CD14-positive monocyte (primary cell): Measurements from ENCODE around the gene SNTN. TPM values are rescaled to one million over a fixed set of nuclear protein-coding genes. Genes with fewer than 3 reads are reported as not detected.

Source experiments
- DNase-seq, 3 donors: peaks; one replicate each; pipeline ENCODE4 v3.0.0-alpha.2; 2011 to 2022
- H2AFZ ChIP-seq: 2 replicates; pipeline ENCODE4 v1.6.0; 2012; ENCODE audit warnings: mild to moderate bottlenecking, low read depth, low read length, inconsistent platforms; ENCODE audit not compliant: insufficient read depth, poor library complexity, severe bottlenecking
- H3K27ac ChIP-seq, 2 donors: 1 replicate in 1 of 2; 2 replicates in 1 of 2; pipeline ENCODE4 v1.5.1; 2012 to 2013; ENCODE audit warnings: low read length in 2 of 2, control low read depth in 1 of 2, inconsistent platforms in 1 of 2, low read depth in 1 of 2, mild to moderate bottlenecking in 1 of 2
- H3K27me3 ChIP-seq, 2 donors: one replicate each; pipeline versions ENCODE4 v1.6.0 to v1.6.1; 2011 to 2013; ENCODE audit warnings: low read length in 2 of 2; ENCODE audit not compliant: control insufficient read depth in 2 of 2, insufficient read depth in 2 of 2
- H3K36me3 ChIP-seq, 2 donors: replicated peaks in 1 of 2; 1 replicate in 1 of 2; 2 replicates in 1 of 2; pipeline versions ENCODE4 v1.5.1 to v1.6.1; 2012 to 2013; ENCODE audit warnings: low read length in 2 of 2, control low read depth in 1 of 2, inconsistent platforms in 1 of 2, mild to moderate bottlenecking in 1 of 2; ENCODE audit not compliant: insufficient read depth in 2 of 2, control insufficient read depth in 1 of 2
- H3K4me1 ChIP-seq, 2 donors: 1 replicate in 1 of 2; 2 replicates in 1 of 2; pipeline versions ENCODE4 v1.5.1 to v1.6.1; 2012 to 2013; ENCODE audit warnings: low read length in 2 of 2, control low read depth in 1 of 2, inconsistent platforms in 1 of 2, mild to moderate bottlenecking in 1 of 2, moderate library complexity in 1 of 2; ENCODE audit not compliant: insufficient read depth in 2 of 2, control insufficient read depth in 1 of 2
- H3K4me2 ChIP-seq: replicated peaks from 2 replicates; pipeline ENCODE3; 2012; ENCODE audit warnings: low read length, moderate library complexity, mild to moderate bottlenecking; ENCODE audit not compliant: poor library complexity, severe bottlenecking; ENCODE audit errors: extremely low read depth
- H3K4me3 ChIP-seq, 3 experiments: fragments of 200-600 bp in 1 of 3; sonication (generic) in 1 of 3; replicated peaks in 1 of 3; 1 replicate in 2 of 3; 2 replicates in 1 of 3; pipeline ENCODE4 v1.5.1; 2011 to 2013; ENCODE audit warnings: low read length in 3 of 3, mild to moderate bottlenecking in 3 of 3, control low read depth in 2 of 3, low read depth in 2 of 3, inconsistent platforms in 1 of 3, moderate library complexity in 1 of 3
- H3K79me2 ChIP-seq: 2 replicates; pipeline ENCODE4 v1.6.0; 2012; ENCODE audit warnings: mild to moderate bottlenecking, control low read depth, inconsistent platforms, low read length, moderate library complexity; ENCODE audit not compliant: insufficient read depth
- H3K9ac ChIP-seq: 2 replicates; pipeline ENCODE4 v1.6.0; 2017; ENCODE audit warnings: low read length, mild to moderate bottlenecking; ENCODE audit not compliant: insufficient read depth, poor library complexity, severe bottlenecking
- H3K9me3 ChIP-seq, 2 donors: replicated peaks in 1 of 2; 1 replicate in 1 of 2; 2 replicates in 1 of 2; pipeline versions ENCODE4 v1.5.1 to v1.6.1; 2012 to 2013; ENCODE audit warnings: low read length in 2 of 2, control low read depth in 1 of 2; ENCODE audit not compliant: control insufficient read depth in 1 of 2, insufficient read depth in 1 of 2
- H4K20me1 ChIP-seq: 2 replicates; pipeline ENCODE4 v1.6.0; 2012; ENCODE audit warnings: mild to moderate bottlenecking, low read length, control low read depth, moderate library complexity; ENCODE audit not compliant: insufficient read depth
- H3K27ac Mint-ChIP-seq, 7 donors: one replicate each; pipeline ENCODE4 v1.8.0; 2020; ENCODE audit warnings: mild to moderate bottlenecking in 7 of 7, mixed read lengths in 7 of 7, moderate library complexity in 6 of 7, inconsistent platforms in 2 of 7
- H3K27me3 Mint-ChIP-seq, 3 donors: one replicate each; pipeline ENCODE4 v1.8.0; 2021 to 2022; ENCODE audit warnings: low read depth in 3 of 3, mild to moderate bottlenecking in 3 of 3, mixed read lengths in 3 of 3, moderate library complexity in 3 of 3, inconsistent platforms in 1 of 3
- H3K36me3 Mint-ChIP-seq, 2 donors: one replicate each; pipeline ENCODE4 v1.8.0; 2020; ENCODE audit warnings: mixed read lengths in 2 of 2, inconsistent platforms in 1 of 2, mild to moderate bottlenecking in 1 of 2
- H3K4me1 Mint-ChIP-seq: one replicate; pipeline ENCODE4 v1.8.0; 2020; ENCODE audit warnings: mild to moderate bottlenecking, mixed read lengths
- H3K4me3 Mint-ChIP-seq, 2 donors: one replicate each; pipeline ENCODE4 v1.8.0; 2020; ENCODE audit warnings: mild to moderate bottlenecking in 2 of 2, mixed read lengths in 2 of 2, moderate library complexity in 1 of 2
- H3K9me3 Mint-ChIP-seq, 7 donors: one replicate each; pipeline ENCODE4 v1.8.0; 2020 to 2022; ENCODE audit warnings: mixed read lengths in 7 of 7, mild to moderate bottlenecking in 6 of 7, moderate library complexity in 6 of 7, inconsistent platforms in 2 of 7
- CTCF ChIP-seq: fragments of 200-600 bp; IDR thresholded peaks from one replicate; pipeline ENCODE4 v1.8.0; 2022; ENCODE audit warnings: antibody characterized with exemption, mild to moderate bottlenecking
- WGBS: methylation state at CpG from one replicate; pipeline ENCODE4 v1.1.5; 2013; ENCODE audit warnings: missing lambda C conversion rate; ENCODE audit not compliant: insufficient coverage; 5-methylcytosine and 5-hydroxymethylcytosine counted together
- intact Hi-C, 2 donors: fragments of 100-400 bp; cut with micrococcal nuclease; formaldehyde crosslinking; loops; one replicate each; pipeline versions ENCODE4 v1.15.0 to v1.15.1; 2023
- polyA plus RNA-seq, 3 donors: library from polyadenylated mRNA; depleted of rRNA in 1 of 3; unstranded in 2 of 3; stranded (reverse) in 1 of 3; fragments of 300-500 nt in 2 of 3; fragments of >200 nt in 1 of 3; fragmentation: Illumina TruSeq in 2 of 3; gene quantifications; 1 replicate in 2 of 3; 2 replicates in 1 of 3; pipeline ENCODE4 v1.2.3, GENCODE V29; 2012 to 2021

Gene SNTN
- polyA plus RNA-seq, 3 donors = not detected

- H3K9me3 Mint-ChIP-seq = peaks cover 2 to 5% (median 2%) of the 10 kb centered on the region in 7 donors
- H3K27ac Mint-ChIP-seq = no peak overlapping the region
- Histone ChIP-seq H3K9me3 (peaks cover 0 to 3% of the 10 kb centered on the region in 2 donors), H3K27me3 (no peaks in the 10 kb centered on the region), H3K4me2 (no peak overlapping the region), H3K79me2 (no peaks in the 10 kb centered on the region), H2AFZ (no peak overlapping the region), H4K20me1 (no peaks in the 10 kb centered on the region), H3K4me1 (no peaks in the 10 kb centered on the region), H3K27ac (no peak overlapping the region), H3K9ac (no peak overlapping the region), H3K4me3 (no peak overlapping the region), H3K36me3 (no peaks in the 10 kb centered on the region)
- no peak for TF ChIP-seq CTCF
- H3K36me3 Mint-ChIP-seq = no peaks in the 10 kb centered on the region
- DNase-seq = no peak
- H3K27me3 Mint-ChIP-seq = peaks cover 2 to 3% (median 2%) of the 10 kb centered on the region in 3 donors
- intact Hi-C loops = no loop called here
- WGBS = no CpG with 5 or more reads among the region's 2 CpGs
- H3K4me1 Mint-ChIP-seq = no peaks in the 10 kb centered on the region
- H3K4me3 Mint-ChIP-seq = no peak overlapping the region
Measured at GRCh38 chr3:63639806-63640205, 12.7 kb upstream of the SNTN start.

DNA sequence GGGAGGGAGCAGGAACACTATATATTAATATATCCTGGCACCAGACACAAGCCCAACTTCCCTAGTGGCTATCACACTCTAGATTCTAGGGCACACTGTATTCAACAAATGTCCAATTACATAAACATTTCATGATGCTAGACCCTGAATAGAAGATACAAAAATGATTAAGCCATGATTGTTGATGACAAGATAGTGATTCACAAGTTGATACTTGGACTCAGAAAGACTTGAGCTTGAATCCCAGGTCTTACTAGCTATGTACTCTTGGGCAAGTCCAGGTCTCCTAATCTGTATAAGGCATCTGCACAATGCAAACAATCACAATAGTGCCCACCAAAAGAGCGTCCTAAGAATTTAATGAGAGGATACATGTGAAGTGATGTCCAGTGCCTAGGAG is 10.0 kb upstream of the SNTN start:
- no peak for DNase-seq
- Mint-ChIP-seq H3K9me3 (peaks cover 0 to 10% (median 4%) of the 10 kb centered on the region in 7 donors), H3K36me3 (no peaks in the 10 kb centered on the region), H3K27me3 (peaks cover 3 to 5% (median 4%) of the 10 kb centered on the region in 3 donors), H3K4me1 (no peaks in the 10 kb centered on the region), H3K27ac (no peak overlapping the region), H3K4me3 (no peak overlapping the region)
- no peak overlapping the region for H2AFZ ChIP-seq
- peaks cover 0 to 3% of the 10 kb centered on the region in 2 donors for H3K9me3 ChIP-seq
- no peak overlapping the region for H3K4me3 ChIP-seq
- H4K20me1 ChIP-seq = no peaks in the 10 kb centered on the region
- intact Hi-C loops = no loop called here
- no peak overlapping the region for H3K27ac ChIP-seq
- no peaks in the 10 kb centered on the region for H3K4me1 ChIP-seq
- H3K4me2 ChIP-seq = no peak overlapping the region
- no CpG with 5 or more reads among the region's 1 CpG for WGBS
- no peaks in the 10 kb centered on the region for H3K36me3 ChIP-seq
- H3K79me2 ChIP-seq = no peaks in the 10 kb centered on the region
- no peak for TF ChIP-seq CTCF
- H3K27me3 ChIP-seq = no peaks in the 10 kb centered on the region
- H3K9ac ChIP-seq = no peak overlapping the region
